Dedifferentiated amniotic fluid mesenchymal stem cell (primary cell): ENCODE results near the gene EAF1.
"Not testable (repeated sequence)": the region's sequence is repeated elsewhere in the genome, so short reads cannot be mapped to it uniquely, and the experiment has no call there.

Source experiments
- DNase-seq: peaks from one replicate; pipeline ENCODE4 v3.0.0-alpha.2; 2016; ENCODE audit errors: extremely low spot score

Gene EAF1

DNA sequence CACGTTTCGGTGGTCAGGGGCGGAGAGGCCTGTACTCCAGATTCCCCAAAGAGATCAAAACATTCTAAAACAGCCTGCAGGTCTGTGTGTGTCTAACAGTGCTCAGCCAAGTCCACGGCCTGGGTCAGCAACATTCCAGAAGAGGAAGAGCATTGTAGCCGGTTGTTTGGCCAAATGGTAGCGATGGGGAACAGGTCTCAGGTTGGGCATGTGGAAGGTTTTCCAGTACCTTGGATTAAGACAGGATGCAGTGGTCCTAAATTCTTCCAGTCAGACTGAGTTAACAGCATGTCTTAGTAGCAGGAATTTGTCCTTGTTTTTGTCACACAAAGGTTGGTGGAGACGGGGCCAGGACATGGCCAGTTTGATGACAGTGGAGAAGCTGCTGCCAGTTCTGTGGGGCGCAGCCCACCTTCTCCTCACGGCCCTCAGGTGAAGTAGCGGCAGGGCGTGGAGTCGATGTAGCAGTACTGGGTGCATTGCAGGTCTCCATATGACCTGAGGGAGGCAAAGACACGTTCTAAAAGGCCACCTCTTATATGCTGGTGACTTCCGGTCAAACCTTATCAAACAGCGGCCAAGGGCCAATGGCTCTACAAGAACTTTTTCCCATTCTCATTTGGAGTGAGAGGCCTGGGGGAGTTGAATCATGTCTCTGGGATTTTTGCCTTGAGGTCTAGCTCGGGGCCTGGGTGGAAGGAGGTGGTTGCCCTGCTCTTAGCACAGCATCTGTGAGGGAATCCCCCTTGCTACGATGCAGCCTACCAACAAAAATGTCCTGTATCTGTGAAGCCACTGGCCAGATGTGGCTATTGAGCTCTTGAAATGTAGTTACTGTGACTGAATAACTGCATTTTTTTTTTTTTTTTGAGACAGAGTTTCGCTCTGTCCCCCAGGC is 24.1 kb downstream of the EAF1 start:
- no peak for DNase-seq

DNA sequence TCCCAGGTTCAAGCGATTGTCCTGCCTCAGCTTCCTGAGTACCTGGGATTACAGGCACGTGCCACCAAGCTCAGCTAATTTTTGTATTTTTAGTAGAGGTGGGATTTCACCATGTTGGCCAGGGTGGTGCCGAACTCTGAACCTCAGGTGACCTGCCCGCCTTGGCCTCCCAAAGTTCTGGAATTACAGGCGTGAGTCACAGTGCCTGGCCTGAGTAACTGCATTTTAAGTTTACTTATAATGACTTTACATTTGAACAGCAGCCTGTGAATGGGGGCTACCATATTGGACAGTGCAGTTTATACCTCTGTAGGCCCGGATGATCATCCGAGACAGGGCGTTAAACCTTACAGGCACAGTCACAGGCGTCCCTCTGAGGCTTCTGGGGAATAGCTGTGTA is 24.8 kb downstream of the EAF1 start:
- DNase-seq: no peak

DNA sequence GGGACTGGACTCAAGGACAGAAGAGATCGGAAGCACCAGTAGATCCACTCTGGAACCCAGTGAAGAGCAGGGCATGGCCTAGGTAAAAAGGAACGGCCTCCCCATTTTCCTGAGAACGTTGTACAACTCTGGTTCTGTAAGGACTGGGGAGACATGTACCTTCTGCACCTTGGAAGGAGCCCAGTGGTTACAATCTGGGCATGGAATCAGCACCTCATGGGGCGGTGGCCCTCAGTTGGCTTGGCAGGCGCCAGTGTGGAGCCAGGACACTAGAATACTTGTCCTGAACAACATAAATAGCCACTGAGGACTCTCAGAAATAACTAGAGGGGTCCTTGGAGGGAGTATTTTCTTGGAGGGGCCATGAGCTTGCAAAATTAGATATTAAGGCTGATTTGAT is 25.6 kb downstream of the EAF1 start:
- DNase-seq: no peak

DNA sequence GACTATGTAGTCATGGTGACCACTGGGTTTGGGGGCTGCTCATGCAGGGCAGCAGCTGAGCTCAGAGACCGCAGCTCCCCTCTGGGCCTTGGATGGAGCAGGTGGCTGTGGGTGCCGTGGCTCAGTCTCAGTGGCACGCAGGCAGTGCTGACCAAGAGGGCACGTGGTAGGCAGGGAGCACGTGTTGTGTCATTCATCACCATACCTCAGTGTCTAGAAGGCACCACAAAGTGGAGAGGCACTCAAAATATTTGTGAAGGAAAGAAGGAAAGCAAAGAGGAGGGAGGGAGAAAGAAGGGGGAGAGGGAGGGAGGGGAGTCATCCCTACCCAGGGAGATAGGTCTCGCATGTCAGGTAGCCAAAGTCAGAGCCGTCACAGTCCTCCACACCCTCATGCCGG is 26.1 kb downstream of the EAF1 start:
- DNase-seq: no peak

DNA sequence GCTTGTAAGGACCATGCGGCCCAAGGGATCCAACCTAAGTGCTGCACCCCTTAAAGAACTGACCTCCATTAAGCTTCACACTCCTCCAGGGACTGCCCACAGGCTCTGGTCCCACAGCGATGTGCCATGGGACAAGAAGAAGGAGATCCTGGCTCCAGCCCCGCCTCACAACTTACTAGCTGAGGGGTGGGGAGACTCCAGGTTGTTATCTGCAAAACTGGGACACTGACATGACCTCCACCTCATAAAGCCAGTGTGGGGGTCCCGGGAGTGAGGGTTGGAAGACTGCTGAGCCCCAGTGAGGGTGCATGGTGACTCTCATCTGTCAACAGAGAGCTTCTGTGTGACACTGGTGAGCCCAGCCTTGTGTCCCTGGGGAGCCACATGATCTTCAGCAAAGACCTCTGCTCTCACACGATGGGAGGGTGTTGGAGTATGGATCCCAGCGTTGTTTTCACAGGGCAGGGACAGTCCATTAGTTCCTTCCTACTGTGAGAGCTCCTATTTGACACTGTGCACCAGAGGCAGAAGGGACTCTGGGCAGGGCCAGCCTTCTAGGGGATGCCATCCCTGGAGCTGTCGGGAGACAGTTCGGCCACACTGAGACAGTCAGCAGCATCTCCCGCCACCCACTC is 26.7 kb downstream of the EAF1 start:
- no peak for DNase-seq

DNA sequence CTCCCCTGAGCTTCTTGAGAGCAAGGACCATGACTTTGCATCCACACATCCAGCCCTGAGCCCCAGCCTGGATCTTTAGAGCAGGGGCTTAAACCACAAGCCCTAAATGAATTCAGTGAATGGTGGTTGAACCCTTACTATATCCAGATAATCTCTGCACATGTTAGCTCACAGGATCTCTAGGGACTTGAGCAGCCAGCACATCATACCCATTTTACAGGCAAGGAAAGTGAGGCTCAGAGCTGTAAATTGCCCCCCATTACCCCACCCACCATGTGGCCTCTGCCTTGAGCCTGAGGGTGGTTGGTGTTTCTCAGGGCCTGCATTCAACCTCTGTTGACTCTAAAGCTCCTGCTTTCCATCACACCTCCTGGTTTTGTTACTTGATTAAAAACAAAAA is 27.6 kb downstream of the EAF1 start:
- no peak for DNase-seq

DNA sequence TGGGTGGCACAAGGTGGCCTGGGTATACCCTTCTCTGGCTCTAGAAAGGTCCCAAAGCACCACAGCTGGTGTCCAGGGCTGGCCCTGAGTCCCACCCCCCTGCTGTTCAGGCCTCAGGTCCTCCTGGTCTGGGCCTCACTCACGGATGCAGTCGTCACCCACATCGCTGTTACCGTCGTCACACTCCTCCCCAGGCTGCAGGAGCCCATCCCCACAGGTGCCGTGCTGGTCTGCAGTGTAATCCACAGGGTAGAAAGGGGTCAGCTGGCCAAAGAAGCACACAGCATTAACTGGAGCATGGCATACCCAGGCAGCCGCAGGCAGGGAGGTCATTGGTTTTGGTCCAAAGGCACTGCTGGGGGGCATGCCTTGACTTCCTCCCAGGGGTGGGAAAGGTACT is 28.4 kb downstream of the EAF1 start:
- DNase-seq: no peak

DNA sequence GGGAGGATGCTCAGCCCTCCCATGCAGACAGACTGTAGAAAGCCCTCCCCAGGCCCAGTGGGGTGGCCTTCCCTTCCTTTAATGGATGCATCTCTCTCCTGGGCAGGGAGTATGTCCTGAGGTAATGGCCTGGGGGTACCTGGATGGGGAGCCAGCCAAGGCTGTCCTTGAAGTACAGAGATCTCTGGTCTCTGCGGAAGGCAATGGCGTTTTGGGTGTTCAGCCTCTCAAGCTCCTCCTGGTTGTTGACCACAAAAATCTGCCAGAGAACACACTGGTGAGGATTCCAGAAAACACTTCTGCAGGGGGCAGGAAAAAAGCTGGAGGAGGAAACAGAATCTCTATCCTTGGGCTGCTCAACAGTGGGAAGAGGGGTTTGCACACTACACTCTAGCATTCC is 28.9 kb downstream of the EAF1 start:
- no peak for DNase-seq

DNA sequence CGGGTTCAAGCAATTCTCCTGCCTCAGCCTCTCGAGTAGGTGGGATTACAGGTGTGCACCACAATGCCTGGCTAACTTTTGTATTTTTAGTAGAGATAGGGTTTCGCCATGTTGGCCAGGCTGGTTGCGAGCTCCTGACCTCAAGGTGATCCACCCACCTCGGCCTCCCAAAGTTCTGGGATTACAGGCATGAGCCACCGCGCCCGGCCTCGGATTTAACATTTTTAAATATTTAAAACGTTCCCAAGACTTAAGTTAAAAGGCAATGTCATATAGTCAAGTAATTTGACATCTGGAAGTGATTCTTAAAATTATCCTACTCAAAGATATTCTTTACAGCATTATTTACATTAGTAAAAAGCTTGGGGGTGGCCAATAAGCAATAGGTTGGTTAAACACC is 29.5 kb downstream of the EAF1 start:
- DNase-seq: not testable (repeated sequence)

DNA sequence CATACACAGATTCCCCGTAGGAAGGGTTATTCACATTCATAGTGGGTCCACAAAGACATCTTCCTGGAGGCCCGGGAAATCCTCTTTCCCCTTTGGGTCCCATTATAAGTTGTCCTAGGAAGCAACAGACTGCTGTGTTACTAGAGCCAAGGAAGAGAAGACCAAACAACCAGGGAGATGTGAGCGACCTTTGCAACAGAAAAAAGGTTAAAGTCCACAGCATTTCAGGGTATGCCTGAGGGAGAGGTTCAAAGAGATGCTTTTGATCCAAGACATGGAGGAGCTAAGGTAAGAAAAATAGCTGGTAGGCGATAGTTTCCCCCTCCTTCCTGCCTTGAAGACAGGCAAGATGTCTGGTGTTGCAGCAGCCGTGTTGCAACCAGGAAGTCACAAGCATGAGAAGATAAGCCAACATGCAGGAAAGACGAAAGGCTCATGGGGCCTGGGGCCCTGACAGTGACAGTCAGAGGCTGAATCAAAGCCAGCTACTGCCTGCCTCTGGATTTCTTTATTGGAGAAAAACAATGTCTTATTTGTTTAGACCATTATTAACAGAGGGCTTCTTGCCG is 30.9 kb downstream of the EAF1 start:
- no peak for DNase-seq

DNA sequence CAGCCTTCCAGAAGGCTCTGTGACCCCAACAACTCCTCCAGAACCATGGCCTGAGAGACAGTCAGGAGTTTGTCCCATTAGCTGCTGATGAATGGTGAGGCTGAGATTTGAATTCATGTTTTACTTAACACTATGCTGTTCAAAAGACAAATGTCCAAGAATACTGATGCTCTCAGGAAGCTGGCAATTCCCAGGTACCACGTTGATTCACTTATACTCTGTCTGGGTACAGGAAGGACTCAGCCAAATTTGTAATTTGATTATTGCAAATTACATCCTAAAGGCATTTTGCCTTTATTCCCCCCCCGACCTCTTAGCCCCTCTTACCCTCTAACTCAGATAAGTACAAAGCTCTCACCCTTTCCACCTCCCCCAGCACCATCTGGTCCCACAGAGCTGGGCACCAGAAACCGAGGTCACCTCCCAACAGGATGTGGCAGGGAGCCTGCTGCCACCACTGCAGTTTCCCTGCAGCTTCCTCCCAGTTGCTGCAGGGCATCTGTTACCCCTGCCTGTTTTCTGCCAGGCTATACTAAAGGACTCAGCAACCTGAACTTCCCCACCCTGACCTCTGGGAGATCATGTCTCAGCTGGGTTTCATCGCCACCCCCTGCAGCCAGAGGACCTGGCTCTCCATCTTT is 33.6 kb downstream of the EAF1 start:
- no peak for DNase-seq

DNA sequence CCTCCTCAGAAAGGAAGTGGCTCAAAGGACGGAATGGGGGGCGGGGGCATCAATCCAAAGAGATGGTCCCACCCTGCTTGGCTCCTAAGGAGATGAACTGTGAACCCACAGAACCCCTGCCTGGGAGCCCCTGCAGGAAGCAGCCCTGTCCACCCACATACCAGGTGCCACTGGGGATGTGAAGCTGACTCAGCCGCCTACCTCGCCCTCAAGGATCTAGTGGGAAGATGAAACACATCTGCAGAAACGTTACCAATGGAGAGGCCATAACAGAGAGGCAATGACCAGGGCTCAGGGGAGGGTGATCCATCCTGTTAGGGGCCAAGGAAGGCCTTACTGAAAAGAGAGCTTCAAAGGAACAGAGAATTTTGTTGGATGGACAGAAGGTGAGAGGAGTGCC is 35.1 kb downstream of the EAF1 start:
- DNase-seq: no peak

DNA sequence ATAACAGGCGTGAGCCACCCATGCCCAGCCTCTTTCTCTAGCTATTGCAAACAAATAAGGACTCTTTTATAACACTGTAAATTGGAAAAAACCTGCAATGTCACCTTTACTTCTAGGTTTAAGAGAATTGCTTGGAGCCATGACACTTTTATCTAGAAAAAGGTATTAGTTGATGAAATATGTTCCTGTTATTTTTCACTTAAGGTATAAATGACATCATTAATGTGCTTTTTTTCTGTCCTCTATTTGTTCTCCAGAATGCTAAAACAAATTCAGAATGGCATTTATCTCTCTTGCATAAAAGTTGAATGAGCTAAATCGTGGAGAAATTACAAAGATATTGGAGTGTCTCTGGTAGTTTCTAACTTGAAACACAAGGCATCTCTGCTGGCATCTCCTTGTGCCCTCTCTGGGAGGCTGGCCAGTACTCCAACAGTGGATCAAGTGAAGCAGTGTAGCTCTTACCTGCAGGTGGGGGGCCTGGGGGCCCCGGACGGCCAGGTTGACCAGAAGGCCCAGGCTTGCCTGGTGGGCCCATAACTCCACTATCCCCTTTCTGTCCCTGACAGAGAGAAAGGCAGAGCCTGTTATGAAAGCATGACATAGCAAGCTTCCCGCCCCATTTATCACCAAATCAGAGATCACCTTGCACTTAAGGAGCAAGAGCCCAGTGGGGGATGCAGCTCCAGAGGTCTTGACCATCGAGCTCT is 38.6 kb downstream of the EAF1 start:
- no peak for DNase-seq

DNA sequence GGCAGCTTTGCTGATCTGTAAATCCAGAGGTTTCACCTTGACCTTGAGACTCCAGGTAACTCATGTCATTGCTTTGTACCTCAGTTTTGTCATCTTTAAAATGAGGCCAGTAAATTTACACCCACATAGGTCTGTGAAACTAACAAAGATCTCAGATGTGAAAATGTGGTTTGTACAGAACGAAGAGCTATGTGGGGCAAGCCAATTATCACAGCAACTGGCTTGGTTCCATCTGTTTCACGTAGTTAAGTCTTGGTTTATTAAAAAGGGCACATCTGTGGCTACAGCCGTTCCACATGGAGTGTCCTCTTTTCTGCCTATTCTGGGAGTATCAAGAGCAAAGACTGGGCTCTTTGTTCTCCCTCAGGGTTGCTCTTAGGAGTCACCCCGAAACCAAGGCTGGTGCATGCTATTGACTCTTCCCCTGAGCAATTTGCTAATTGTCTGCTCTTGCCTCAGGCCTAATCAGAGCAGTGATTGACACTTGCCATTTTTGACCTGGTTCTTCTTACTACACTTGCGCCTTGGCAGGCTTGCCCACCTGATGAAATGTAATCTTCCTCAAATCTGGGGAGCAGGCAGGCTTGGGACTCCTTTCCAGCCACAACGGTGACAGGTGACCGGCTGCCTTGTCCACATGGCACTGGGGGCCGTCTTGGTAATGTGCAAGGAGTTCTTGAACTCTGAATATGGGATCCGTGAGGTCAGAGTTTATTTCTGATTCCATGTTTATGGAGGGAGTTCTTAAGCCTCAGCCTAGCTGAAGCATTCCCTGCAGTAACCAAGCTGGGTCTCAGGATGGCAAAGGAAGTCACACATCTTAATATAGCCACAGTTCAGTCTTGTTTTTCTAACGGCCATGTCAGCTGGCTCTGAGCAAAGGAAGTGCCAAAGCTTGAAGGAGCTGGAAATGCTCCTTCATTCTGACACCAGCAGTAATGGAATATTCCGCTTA is 40.1 kb downstream of the EAF1 start:
- no peak for DNase-seq

DNA sequence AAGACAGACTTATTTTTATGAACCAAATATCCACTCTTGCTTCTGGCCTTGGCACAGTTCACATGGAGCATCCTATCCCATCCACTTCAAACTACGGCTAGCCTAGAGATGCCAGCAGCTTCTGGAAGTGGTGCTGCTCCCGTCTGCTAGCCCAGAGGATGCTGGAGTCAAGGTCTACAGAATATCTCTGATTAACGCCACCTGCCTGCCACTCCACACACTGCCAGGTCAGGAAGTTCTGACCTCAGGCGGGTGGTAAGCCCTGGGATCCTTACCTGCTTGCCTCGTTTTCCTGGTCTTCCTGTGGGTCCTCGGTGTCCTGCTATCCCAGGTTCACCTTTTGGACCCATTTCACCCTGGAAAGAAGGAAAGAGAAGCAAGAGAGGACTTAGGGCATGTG is 42.9 kb downstream of the EAF1 start:
- no peak for DNase-seq

DNA sequence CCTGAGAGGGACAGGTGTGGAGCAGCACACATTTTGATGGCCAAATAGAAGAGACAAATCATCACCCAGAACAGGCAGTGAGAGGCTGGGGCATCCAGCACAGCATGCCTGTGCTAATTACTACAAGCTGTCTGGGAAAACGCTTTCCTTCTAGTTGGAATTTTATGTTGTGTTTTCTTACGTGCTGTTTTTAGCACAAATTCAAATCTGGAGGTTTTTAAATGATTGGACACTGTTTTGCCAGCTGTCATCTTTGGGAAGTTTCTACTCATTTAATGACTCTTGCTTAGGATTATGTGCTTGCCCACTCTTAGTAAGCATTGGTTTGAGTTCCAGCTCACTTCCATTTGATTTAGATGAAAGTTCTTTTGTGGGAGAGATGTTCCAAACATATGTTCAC is 43.5 kb downstream of the EAF1 start:
- no peak for DNase-seq

DNA sequence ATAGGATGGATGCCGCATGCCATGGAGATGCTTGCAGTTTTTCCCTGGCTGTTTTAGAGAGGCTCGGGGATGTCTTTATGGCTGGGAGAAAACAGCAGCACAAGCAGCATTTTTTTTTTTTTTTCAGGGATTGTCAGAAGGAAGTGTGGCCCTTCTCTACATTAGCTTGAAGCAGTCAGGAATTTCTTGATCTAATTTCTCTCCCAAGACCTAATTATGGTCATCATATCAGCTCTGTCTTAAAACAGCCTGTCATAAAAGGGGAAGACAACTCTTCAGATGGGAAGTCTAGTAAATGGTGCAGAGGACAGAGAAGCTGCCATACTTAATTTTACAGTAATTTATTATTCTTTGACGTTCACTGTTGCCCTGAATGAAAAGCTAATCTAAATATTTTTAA is 44.5 kb downstream of the EAF1 start:
- no peak for DNase-seq

DNA sequence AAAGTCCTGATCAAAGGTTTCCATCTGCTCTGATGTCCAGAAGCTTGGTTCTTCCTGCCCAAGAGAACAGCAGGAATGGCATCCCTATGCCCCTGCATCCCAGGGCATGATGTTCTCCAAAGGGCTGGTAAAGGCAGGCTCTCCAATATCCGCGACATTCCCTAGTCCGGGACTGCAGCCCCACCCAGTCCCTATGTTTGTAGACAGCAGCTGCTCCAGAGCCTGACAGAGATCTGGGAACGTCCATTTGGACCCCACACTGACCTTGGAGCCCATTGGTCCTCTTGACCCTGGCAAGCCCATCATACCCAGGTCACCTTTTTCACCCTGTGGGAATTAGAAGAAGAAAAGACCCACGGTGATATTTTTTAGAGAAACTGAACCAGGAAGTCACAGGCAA is 47.8 kb downstream of the EAF1 start:
- no peak for DNase-seq

DNA sequence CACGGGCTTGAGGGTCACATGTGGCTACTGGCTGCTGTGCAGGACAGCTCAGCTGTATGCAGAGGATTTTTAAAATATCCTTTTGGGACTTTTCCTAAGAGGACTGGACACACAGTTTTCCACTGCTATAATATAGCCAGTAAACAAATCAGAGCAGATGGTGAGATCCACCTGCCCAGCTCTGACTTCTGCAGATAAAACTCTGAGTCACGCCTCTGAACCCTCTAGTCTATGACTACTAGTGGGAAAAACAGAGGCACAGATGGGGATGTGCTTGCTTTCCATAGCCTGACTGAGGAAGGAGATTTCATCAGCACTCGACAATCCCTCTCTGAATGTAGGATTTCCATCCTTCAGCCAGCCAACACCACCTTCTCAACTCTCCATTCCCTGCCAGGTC is 49.0 kb downstream of the EAF1 start:
- no peak for DNase-seq

DNA sequence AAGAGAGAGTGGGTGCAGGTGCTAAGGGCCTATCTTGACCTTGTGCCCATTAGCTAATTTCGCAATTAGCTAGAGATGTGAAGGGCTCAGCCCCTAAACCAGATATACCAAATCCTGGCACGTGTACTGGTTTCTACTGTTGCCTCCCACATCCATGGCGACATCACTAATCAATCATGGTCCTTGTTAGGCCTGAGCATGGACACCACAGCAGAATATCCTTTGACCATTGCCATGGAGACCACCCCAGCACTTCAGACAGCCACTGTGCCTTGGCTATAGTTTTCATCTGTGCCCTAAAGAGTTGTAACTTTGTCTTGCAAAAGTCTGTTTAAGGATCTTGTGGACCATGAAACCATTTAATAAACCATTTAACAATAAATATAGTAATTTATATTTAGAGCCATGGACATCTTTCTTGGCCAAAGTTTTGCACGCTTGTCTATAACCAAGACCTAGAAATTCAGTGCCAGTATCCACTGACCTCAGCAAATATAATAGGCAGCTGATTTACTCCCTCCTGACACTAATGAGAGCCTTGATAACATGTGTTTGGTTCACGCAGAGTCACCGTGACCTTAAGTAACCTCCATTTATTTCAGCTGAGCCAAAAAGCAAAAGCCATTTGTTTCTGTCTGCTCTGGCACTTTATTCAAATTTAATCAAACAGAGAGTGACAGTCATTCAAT is 50.7 kb downstream of the EAF1 start:
- no peak for DNase-seq
